Left ventricle myocardium superior (tissue), 1 donor: ENCODE results near the gene BTG2. TPM values are rescaled to one million over a fixed set of nuclear protein-coding genes. Genes with fewer than 3 reads are reported as not detected.
"Not testable (repeated sequence)": the region's sequence is repeated elsewhere in the genome, so short reads cannot be mapped to it uniquely, and the experiment has no call there.

Experiments used
- ATAC-seq: fragments of 200-7000 bp; cut with Tn5 transposase; one replicate; pipeline ENCODE4 v1.9.1; 2020; ENCODE audit warnings: mild to moderate bottlenecking, moderate library complexity
- DNase-seq: peaks from one replicate; pipeline ENCODE4 v3.0.0-alpha.2; 2020
- intact Hi-C: fragments of 100-400 bp; cut with micrococcal nuclease; formaldehyde crosslinking; loops from one replicate; pipeline ENCODE4 v1.11.0; 2022
- long read RNA-seq: library from polyadenylated mRNA; unstranded; transcript quantifications from one replicate; pipeline ENCODE4 v2.0.0, GENCODE V29; 2021
- total RNA-seq: library from RNA; stranded (reverse); fragmentation: NEBNext Ultra II Directional; extraction: Animal tissue kit (Norgen Biotek cat#: 25700); gene quantifications from one replicate; pipeline ENCODE4 v1.2.1, GENCODE V29; 2021
- donor health status: DM: no; HTN: yes; CAD: no; lungs with severe emphysema.

Gene BTG2, protein sequence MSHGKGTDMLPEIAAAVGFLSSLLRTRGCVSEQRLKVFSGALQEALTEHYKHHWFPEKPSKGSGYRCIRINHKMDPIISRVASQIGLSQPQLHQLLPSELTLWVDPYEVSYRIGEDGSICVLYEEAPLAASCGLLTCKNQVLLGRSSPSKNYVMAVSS
- total RNA-seq = 41.3 TPM
- long read RNA-seq, transcript BTG2-201 (2 exons, 2,712 nt) = major isoform, 29 of 39 reads
- long read RNA-seq, partial matches to known transcripts = 10 of 39 reads
- long read RNA-seq, other reads (novel, unspliced or antisense) = 0 of 39 reads

GRCh38 chr1:203304919-203305808 lies at the start of gene BTG2:
Gene BTG2, plus strand, starts transcription at chr1:203305519. Its CDS starts 88 bp downstream, at chr1:203305607.
- intact Hi-C loops = no loop called here
- peak; percentile 97 for DNase-seq
- ATAC-seq = peak; percentile 91

DNA sequence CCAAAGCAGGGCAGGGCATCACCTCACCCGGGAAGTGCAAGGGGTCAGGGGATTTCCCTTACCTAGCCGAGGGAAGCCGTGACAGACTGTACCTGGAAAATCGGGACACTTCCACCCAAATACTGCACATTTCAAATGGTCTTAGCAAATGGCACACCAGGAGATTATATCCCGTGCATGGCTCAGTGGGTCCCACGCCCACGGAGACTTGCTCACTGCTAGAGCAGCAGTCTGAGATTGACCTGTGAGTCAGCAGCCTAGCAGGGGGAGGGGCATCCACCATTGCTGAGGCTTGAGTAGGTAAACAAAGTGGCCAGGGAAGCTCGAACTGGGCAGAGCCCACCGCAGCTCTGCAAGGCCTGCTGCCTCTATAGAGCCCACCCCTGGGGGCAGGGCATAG lies 48.7 kb upstream of the BTG2 start:
- DNase-seq, ATAC-seq, intact Hi-C loops: not testable (repeated sequence)

DNA sequence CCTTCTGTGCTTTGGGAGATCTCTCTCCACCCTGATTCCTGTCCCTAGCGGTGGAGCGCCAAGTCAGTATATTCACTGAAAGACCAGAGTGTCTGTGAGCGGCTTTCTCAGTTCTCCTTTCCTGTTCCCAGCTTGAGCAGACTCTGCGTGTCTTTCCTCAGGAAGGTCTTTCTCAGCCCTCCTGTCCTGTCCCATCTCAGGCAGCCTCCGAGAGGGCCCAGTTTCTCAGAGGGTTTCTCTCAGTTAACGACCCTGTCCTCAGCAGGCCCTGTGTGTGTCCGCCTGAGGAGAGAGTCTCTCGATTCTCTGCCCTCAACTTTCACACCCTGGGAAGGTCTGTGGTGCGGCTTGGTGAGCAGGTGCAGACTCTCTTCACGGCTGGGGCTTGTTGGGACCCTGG lies 41.8 kb upstream of the BTG2 start:
- intact Hi-C loops = no loop called here
- DNase-seq (no peak), ATAC-seq (no peak)

DNA sequence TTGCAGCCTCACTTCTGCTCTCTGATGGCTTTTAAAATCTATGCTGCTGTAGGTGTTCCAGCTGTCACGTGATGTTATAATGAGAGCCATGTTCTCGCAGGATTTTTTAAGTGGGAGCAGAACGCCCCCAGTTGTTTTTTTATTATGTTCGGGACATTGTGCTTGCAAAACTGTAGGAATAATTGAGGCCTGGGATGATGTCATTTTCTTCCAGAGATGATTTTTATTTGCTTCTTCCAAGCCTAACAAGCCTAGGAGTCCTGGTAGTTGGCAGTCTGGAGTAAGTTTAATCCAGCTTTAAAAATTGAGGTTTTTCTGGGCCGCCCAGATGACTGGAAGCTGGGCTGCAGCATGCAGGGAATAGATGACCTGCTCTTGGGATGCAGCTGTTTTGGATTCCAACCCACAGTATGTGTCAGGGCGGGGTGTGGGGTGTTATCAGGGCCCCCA lies 41.2 kb upstream of the BTG2 start:
- ATAC-seq = no peak
- DNase-seq = no peak
- intact Hi-C loops = no loop called here

GRCh38 chr1:203265541-203265940 lies 39.8 kb upstream of the BTG2 start:
- ATAC-seq (no peak), DNase-seq (no peak)
- intact Hi-C loops = no loop called here

DNA sequence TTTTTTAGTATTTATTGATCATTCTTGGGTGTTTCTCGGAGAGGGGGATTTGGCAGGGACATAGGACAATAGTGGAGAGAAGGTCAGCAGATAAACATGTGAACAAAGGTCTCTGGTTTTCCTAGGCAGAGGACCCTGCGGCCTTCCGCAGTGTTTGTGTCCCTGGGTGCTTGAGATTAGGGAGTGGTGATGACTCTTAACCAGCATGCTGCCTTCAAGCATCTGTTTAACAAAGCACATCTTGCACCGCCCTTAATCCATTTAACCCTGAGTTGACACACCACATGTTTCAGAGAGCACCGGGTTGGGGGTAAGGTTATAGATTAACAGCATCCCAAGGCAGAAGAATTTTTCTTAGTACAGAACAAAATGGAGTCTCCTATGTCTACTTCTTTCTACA lies 39.2 kb upstream of the BTG2 start:
- DNase-seq, ATAC-seq, intact Hi-C loops: not testable (repeated sequence)

DNA sequence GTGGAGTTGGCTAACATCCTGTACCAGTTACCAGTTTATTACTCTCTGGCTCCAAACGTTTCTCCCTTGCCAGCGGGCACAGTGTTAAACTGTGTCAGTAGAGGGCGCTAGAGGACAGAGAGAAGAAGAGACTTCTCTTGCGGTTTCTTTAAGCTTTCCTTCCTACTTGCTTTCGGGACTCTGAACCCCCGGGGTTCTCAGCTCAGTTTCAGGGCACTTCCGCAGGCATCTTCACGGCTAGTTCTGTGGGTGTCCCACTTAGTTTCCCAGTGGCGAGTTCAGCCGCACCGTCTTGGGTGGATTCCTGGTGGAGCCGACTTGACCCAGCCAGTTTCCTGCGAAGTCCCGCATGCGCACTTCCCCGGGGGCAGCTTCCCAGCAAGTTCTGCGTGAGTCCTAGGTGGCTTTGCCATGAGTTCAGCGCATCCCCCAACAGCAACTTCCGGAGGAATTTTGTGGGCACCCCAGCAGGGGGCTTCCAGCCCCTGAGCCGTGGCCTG lies 37.9 kb upstream of the BTG2 start:
- ATAC-seq (peak; percentile 74), DNase-seq (peak; percentile 89)
- intact Hi-C loops = no loop called here

DNA sequence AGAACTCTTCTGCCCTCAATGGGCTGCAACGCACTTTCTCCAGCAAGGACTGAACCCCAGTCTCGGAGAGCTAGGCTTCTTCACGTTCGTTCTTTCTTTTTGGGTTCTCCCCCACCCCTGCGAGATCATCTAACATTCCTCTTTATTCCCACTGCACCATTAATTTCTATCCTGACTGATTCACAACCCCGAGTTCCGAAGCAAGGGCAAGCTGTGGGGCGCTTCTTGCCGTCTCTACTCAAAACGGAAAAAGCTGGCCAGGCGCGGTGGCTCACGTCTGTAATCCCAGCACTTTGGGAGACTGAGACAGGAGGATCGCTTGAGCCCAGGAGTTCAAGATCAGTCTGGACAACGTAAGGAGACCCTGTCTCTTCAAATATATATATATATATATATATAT lies 37.4 kb upstream of the BTG2 start:
- DNase-seq (no peak), ATAC-seq (no peak)
- intact Hi-C loops = no loop called here

- intact Hi-C loops = no loop called here
- DNase-seq (no peak), ATAC-seq (no peak)
Measured at GRCh38 chr1:203268901-203269653, 36.2 kb upstream of the BTG2 start.

GRCh38 chr1:203269654-203270020 lies 35.7 kb upstream of the BTG2 start:
- DNase-seq = no peak
- no peak for ATAC-seq
- intact Hi-C loops = loop anchor here (5.0 kb wide), 1 partner anchor 68 kb away; no protein-coding TSS in a partner anchor

DNA sequence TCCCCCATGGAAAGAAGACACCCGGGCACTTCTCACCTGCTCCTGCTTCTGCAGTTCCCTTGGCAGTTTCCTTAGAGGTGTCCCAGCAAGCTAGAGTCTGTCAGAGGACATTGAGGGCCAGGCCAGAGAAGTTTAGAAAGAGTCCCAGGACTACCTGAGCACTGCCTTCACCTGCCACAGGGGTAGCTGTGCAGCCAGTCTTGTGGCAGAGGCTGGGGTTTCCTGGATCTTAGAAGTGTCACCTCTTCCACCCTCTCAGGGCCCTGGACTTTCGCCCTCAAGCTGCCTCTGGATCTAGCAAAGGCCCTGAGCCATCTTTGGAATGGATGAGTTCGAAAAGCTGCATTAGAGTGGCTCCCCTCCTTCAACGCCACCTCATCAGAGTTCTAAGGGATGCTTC lies 34.9 kb upstream of the BTG2 start:
- no peak for ATAC-seq
- intact Hi-C loops = loop anchor here (5.0 kb wide), 1 partner anchor 67 kb away; no protein-coding TSS in a partner anchor

DNA sequence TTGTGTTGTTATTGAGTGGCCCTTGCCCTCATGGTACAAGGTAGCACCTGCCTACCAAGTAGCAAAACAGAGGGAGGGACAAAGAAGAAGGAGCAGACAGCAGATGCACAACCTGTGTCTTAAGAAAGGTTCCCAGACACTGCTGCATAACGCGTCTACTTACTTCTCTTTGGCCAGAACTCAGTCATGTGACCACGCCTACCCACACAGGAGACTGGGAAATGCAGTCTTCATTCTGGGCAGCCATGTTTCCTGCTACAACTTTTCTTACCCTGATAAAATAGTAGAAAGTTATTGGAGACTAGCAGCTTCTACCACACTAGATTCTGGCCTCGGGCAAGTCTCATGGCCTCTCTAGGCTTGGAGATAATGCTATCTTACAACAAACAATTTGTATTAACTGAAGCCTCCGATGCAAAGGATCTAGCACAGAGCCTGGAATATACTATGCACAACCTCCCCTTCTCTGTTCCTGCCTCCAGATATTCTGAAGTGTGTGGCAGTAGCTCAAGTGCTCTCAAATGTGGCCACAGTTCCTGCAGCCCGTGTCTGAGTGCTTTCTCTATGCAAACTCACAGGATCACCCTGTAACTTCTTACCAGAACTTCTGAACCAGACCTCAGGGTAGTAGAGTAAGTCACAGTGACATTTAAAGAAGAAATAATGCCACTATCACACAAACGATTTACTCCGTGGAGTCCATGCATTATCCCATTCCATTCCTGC lies 34.1 kb upstream of the BTG2 start:
- ATAC-seq (peak; percentile 8), DNase-seq (no peak)
- intact Hi-C loops = loop anchor here (5.0 kb wide), 1 partner anchor 66 kb away; no protein-coding TSS in a partner anchor

More for the DNA sequence above, 34.9 kb upstream of the BTG2 start:
- no peak for DNase-seq

DNA sequence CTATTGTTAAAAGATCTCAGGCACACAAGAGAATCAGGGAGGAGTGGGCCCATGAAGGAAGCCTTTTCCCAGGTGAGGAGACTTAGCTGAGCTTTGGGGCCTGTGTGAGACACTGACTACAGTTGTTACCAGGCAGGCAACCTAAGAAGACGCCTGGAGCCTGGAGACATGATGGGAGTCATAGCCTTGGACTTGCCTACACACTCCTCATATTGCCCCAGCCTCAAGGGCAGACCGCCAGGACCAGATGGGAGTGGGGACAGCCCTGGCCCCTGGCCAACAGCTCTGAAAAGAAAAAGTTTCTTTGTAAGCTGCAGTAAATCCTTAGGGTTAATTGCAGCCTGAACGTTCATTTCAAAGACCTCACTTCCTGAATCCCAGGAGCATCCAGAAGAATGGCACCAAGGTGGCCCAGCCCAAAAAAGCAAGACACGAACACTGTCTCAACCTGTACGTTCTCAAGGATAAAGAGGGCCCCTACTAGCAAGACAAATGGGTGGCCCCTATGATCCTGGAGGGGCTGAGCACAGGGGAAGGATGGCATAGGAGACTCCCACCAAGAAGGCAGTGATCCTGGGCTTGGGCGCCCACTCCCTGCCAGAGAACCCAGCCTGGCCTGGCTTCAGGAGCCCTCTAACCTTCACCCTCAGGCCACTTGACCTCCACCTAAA lies 33.2 kb upstream of the BTG2 start:
- intact Hi-C loops = loop anchor here (5.0 kb wide), 1 partner anchor 65 kb away; no protein-coding TSS in a partner anchor
- DNase-seq (peak; percentile 38), ATAC-seq (no peak)

- no peak for ATAC-seq
- intact Hi-C loops = loop anchor here (5.0 kb wide), 1 partner anchor 65 kb away; no protein-coding TSS in a partner anchor
Measured at GRCh38 chr1:203272633-203273205, 32.6 kb upstream of the BTG2 start.

GRCh38 chr1:203273206-203273868 lies 32.0 kb upstream of the BTG2 start:
- ATAC-seq = peak; percentile 63
- peak; percentile 90 for DNase-seq
- intact Hi-C loops = loop anchor here (5.0 kb wide), 1 partner anchor 64 kb away; no protein-coding TSS in a partner anchor

More at GRCh38 chr1:203272633-203273205, 32.6 kb upstream of the BTG2 start:
- DNase-seq = no peak

DNA sequence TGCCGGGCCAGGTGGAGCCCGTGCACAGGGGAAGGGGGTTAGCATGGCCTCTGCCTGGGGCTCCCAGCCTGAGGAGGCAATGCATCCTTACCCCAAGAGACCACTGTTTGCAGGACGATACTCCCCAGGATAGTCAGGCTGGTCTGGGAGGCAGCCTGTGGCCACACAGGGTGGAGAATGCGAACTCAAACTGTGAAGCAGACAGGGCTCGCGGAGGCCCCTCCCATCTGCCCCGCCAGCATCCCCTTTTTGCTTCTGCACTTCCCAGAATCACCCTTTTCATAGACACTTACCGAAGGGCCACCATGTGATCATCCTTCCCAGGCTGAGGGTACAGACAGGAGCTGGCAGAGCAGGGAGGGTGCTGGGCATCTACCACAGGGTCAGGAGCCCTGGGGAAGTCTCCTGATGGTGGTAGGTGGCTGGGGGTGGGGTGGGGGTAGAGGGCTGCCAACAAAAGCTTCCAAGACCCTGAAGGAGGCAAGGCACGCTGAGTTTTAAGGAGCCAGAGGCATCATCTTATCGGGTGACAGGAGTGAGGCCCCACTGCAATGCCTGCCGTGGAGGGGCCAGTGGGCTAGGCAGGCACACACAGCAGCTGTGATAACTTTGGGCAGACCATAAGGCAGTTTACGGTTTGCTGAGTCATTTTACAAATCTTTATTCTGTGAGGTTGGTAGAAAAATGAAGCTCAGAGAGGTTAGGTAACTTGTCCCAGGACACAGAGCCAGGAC lies 31.3 kb upstream of the BTG2 start:
- ATAC-seq (no peak), DNase-seq (peak; percentile 70)
- intact Hi-C loops = loop anchor here (5.0 kb wide), 1 partner anchor 63 kb away; no protein-coding TSS in a partner anchor
